Neural progenitor cell (in vitro differentiated cells): ENCODE data around the gene BICD2. TPM values are rescaled to one million over a fixed set of nuclear protein-coding genes. Genes with fewer than 3 reads are reported as not detected.

ENCODE experiments used
- DNase-seq: peaks from one replicate; pipeline ENCODE4 v3.0.0-alpha.2; 2016; ENCODE audit warnings: low spot score
- H2AFZ ChIP-seq: fragments of 200-600 bp; sonication (generic); replicated peaks from 2 replicates; pipeline ENCODE4 v1.6.1; 2016; ENCODE audit warnings: antibody characterized with exemption
- H3F3A ChIP-seq: fragments of 200-600 bp; sonication (generic); 2 replicates; pipeline ENCODE4 v1.6.1; 2016; ENCODE audit warnings: antibody characterized with exemption, low read depth
- H3K27ac ChIP-seq: fragments of 200-600 bp; sonication (generic); 2 replicates; pipeline ENCODE4 v1.5.1; 2016; ENCODE audit warnings: mild to moderate bottlenecking
- H3K27me3 ChIP-seq: fragments of 200-600 bp; sonication (generic); 2 replicates; pipeline ENCODE4 v1.6.1; 2016; ENCODE audit warnings: mild to moderate bottlenecking, moderate library complexity
- H3K36me3 ChIP-seq: fragments of 200-600 bp; sonication (generic); 2 replicates; pipeline ENCODE4 v1.5.1; 2016
- H3K4me1 ChIP-seq: fragments of 200-600 bp; sonication (generic); 2 replicates; pipeline ENCODE4 v1.6.1; 2016; ENCODE audit warnings: mixed run types
- H3K4me2 ChIP-seq: fragments of 200-600 bp; sonication (generic); 2 replicates; pipeline ENCODE4 v1.6.1; 2016
- H3K4me3 ChIP-seq: fragments of 200-600 bp; sonication (generic); 2 replicates; pipeline ENCODE4 v1.5.1; 2016
- H3K79me2 ChIP-seq: fragments of 200-600 bp; sonication (generic); 2 replicates; pipeline ENCODE4 v1.6.1; 2016; ENCODE audit warnings: low read depth
- H3K9ac ChIP-seq: fragments of 200-600 bp; sonication (generic); 2 replicates; pipeline ENCODE4 v1.6.1; 2016
- H3K9me3 ChIP-seq: fragments of 200-600 bp; sonication (generic); 2 replicates; pipeline ENCODE4 v1.5.1; 2016; ENCODE audit warnings: low read depth
- H4K20me1 ChIP-seq: fragments of 200-600 bp; sonication (generic); 2 replicates; pipeline ENCODE4 v1.6.1; 2016; ENCODE audit warnings: low read depth
- H3K27ac Mint-ChIP-seq: 3 replicates; pipeline ENCODE4 v1.8.0; 2021; ENCODE audit warnings: mixed read lengths
- H3K27me3 Mint-ChIP-seq: 2 replicates; pipeline ENCODE4 v1.8.0; 2022; ENCODE audit warnings: low read depth, mild to moderate bottlenecking, inconsistent platforms, moderate library complexity, mixed read lengths; ENCODE audit not compliant: insufficient read depth
- H3K36me3 Mint-ChIP-seq: 3 replicates; pipeline ENCODE4 v1.8.0; 2021; ENCODE audit warnings: mixed read lengths
- H3K4me1 Mint-ChIP-seq: 3 replicates; pipeline ENCODE4 v1.8.0; 2021; ENCODE audit warnings: mixed read lengths
- H3K4me3 Mint-ChIP-seq: 3 replicates; pipeline ENCODE4 v1.8.0; 2021; ENCODE audit warnings: mild to moderate bottlenecking, moderate library complexity, mixed read lengths
- H3K9me3 Mint-ChIP-seq: 3 replicates; pipeline ENCODE4 v1.8.0; 2020; ENCODE audit warnings: mixed read lengths
- EZH2 ChIP-seq: fragments of 200-600 bp; sonication (generic); IDR thresholded peaks from 2 replicates; pipeline ENCODE4 v1.6.1; 2017; ENCODE audit warnings: antibody characterized with exemption, mild to moderate bottlenecking, moderate library complexity
- EZH2phosphoT487 ChIP-seq: fragments of 200-600 bp; sonication (generic); IDR thresholded peaks from 2 replicates; pipeline ENCODE4 v1.6.1; 2017; ENCODE audit warnings: antibody characterized with exemption
- total RNA-seq: library from RNA; depleted of rRNA; stranded (reverse); fragments of >200 nt; gene quantifications from 2 replicates; pipeline ENCODE4 v1.2.3, GENCODE V29; 2015; ENCODE audit warnings: low replicate concordance
- TF ChIP-seq, protein P1 (sequence below): fragments of 200-600 bp; sonication (generic); IDR thresholded peaks from 2 replicates; pipeline ENCODE4 v1.5.1; 2017; ENCODE audit warnings: antibody characterized with exemption, mild to moderate bottlenecking

Gene BICD2
- total RNA-seq, 1 donor from 2014 or later, result 15.1 TPM

DNA sequence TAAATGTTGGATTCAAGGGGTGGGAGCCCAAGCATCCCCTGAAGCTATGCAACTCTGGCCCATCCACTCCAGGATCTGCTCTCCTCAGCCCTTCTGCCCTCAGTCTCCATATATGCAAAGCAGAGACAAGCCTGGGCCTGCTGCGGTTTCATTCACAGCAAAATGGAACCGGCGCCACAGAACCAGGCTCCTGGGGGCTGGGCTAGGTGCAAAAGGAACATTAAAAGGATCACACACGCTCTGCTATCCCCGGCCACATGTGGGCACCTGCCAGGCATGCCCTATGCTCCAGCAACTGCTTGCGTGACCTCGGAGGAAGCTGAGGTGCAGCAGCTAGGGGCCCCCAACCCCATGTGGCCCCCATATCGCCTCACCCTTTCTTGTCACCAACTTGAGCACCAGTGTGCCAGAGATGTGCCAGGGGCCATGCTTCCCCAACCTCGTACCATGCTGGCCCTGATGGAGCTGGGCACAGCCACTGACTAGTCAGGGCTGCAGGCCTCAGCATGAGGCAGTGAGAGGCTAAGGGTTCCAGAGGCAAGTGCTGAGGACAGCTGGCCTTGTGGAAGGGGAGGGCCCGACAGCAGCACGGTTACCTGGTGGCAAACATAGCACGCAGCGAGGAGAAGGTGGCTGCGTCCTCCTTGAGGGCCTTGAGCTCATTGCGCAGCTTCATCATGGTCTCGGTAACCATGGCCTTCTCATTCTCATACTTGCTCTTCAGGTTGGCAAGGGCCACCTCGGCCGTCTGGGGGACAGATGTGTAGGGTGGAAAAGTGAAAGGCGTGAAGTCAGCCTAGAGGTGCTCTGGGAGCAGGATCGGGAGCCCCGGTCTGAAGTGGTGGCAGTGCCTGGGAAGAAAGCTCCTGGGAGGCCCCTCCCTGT lies 47.2 kb downstream of the BICD2 start:
- Histone ChIP-seq H2AFZ (no peak overlapping the region), H3K9me3 (no peaks in the 10 kb centered on the region)
- DNase-seq, result no peak

GRCh38 chr9:92716557-92716956 lies 48.1 kb downstream of the BICD2 start:
- Histone ChIP-seq H3K4me2 (no peak overlapping the region), H3K79me2 (no peaks in the 10 kb centered on the region), H3K36me3 (no peaks in the 10 kb centered on the region), H4K20me1 (peaks cover 9% of the 10 kb centered on the region), H2AFZ (no peak overlapping the region), H3K4me1 (no peaks in the 10 kb centered on the region), H3K27ac (no peak overlapping the region), H3F3A (no peaks in the 10 kb centered on the region), H3K27me3 (no peaks in the 10 kb centered on the region), H3K9ac (no peak overlapping the region), H3K9me3 (no peaks in the 10 kb centered on the region), H3K4me3 (no peak overlapping the region)
- no peak overlapping the region for H3K4me3 Mint-ChIP-seq
- TF ChIP-seq, protein P1, sequence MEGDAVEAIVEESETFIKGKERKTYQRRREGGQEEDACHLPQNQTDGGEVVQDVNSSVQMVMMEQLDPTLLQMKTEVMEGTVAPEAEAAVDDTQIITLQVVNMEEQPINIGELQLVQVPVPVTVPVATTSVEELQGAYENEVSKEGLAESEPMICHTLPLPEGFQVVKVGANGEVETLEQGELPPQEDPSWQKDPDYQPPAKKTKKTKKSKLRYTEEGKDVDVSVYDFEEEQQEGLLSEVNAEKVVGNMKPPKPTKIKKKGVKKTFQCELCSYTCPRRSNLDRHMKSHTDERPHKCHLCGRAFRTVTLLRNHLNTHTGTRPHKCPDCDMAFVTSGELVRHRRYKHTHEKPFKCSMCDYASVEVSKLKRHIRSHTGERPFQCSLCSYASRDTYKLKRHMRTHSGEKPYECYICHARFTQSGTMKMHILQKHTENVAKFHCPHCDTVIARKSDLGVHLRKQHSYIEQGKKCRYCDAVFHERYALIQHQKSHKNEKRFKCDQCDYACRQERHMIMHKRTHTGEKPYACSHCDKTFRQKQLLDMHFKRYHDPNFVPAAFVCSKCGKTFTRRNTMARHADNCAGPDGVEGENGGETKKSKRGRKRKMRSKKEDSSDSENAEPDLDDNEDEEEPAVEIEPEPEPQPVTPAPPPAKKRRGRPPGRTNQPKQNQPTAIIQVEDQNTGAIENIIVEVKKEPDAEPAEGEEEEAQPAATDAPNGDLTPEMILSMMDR, result peak; percentile 90
- TF ChIP-seq EZH2phosphoT487, result no peak
- peaks cover 22% of the 10 kb centered on the region for H3K36me3 Mint-ChIP-seq
- H3K9me3 Mint-ChIP-seq, result no peaks in the 10 kb centered on the region
- H3K27me3 Mint-ChIP-seq, result no peaks in the 10 kb centered on the region
- no peak overlapping the region for H3K27ac Mint-ChIP-seq
- H3K4me1 Mint-ChIP-seq, result no peaks in the 10 kb centered on the region
- DNase-seq, result peak; percentile 70

More for the DNA sequence above, 47.2 kb downstream of the BICD2 start:
- no peaks in the 10 kb centered on the region for H3F3A ChIP-seq
- no peak overlapping the region for H3K27ac ChIP-seq
- Mint-ChIP-seq H3K27me3 (no peaks in the 10 kb centered on the region), H3K27ac (no peak overlapping the region), H3K9me3 (no peaks in the 10 kb centered on the region), H3K4me1 (no peaks in the 10 kb centered on the region), H3K36me3 (peaks cover 21% of the 10 kb centered on the region), H3K4me3 (no peak overlapping the region)
- no peak for TF ChIP-seq EZH2
- no peak for TF ChIP-seq EZH2phosphoT487
- TF ChIP-seq, protein P1, result no peak
- H3K4me3 ChIP-seq, result no peak overlapping the region
- no peaks in the 10 kb centered on the region for H3K27me3 ChIP-seq
- no peaks in the 10 kb centered on the region for H3K36me3 ChIP-seq
- no peak overlapping the region for H3K4me2 ChIP-seq
- H3K9ac ChIP-seq, result no peak overlapping the region
- H3K79me2 ChIP-seq, result no peaks in the 10 kb centered on the region
- peaks cover 9% of the 10 kb centered on the region for H4K20me1 ChIP-seq
- H3K4me1 ChIP-seq, result no peaks in the 10 kb centered on the region

- no peak overlapping the region for H3K27ac ChIP-seq
- no peaks in the 10 kb centered on the region for H3K9me3 Mint-ChIP-seq
- peaks cover 18% of the 10 kb centered on the region for H3K36me3 Mint-ChIP-seq
- no peak overlapping the region for H3K4me2 ChIP-seq
- no peak overlapping the region for H3K27ac Mint-ChIP-seq
- no peaks in the 10 kb centered on the region for H3F3A ChIP-seq
- no peak overlapping the region for H3K4me3 ChIP-seq
- H3K36me3 ChIP-seq, result no peaks in the 10 kb centered on the region
- H3K9ac ChIP-seq, result no peak overlapping the region
- no peaks in the 10 kb centered on the region for H3K9me3 ChIP-seq
- H3K4me3 Mint-ChIP-seq, result no peak overlapping the region
- no peaks in the 10 kb centered on the region for H3K27me3 Mint-ChIP-seq
- no peak overlapping the region for H2AFZ ChIP-seq
- TF ChIP-seq, protein P1, result no peak
- no peak for TF ChIP-seq EZH2
- TF ChIP-seq EZH2phosphoT487, result no peak
- H4K20me1 ChIP-seq, result peaks cover 9% of the 10 kb centered on the region
- no peaks in the 10 kb centered on the region for H3K4me1 Mint-ChIP-seq
- no peaks in the 10 kb centered on the region for H3K79me2 ChIP-seq
- no peaks in the 10 kb centered on the region for H3K4me1 ChIP-seq
- DNase-seq, result no peak
- H3K27me3 ChIP-seq, result no peaks in the 10 kb centered on the region
Observed at GRCh38 chr9:92715488-92716231, 49.0 kb downstream of the BICD2 start.
